A549 (cell line): ENCODE data around the gene UBQLN2.

Experiments
- BHLHE40 ChIP-seq: IDR thresholded peaks from 2 replicates; pipeline ENCODE4 v1.6.1; 2012; ENCODE audit warnings: low read depth, low read length, inconsistent platforms
- CBX2 ChIP-seq: fragments of 200-600 bp; sonication (generic); IDR thresholded peaks from 2 replicates; pipeline ENCODE4 v1.6.1; 2016; ENCODE audit warnings: low read depth, mild to moderate bottlenecking, borderline replicate concordance
- CBX8 ChIP-seq: fragments of 200-600 bp; sonication (generic); IDR thresholded peaks from 2 replicates; pipeline ENCODE4 v1.6.1; 2016
- CHD2 ChIP-seq: fragments of 150-350 bp; IDR thresholded peaks from 2 replicates; pipeline ENCODE4 v1.6.1; 2014; ENCODE audit warnings: low read length; ENCODE audit not compliant: partially characterized antibody
- CTCF ChIP-seq: fragments of >200 bp; sonication (Bioruptor Twin); formaldehyde crosslinking; IDR thresholded peaks from 3 replicates; pipeline ENCODE4 v1.5.1; 2016
- FOSL2 ChIP-seq, 2 experiments: fragments of 450-650 bp in 1 of 2; fragments of >200 bp in 1 of 2; sonication (Bioruptor Twin) in 1 of 2; formaldehyde crosslinking; IDR thresholded peaks; 2 replicates each; pipeline versions ENCODE4 v1.5.0 to v1.6.1; 2016 to 2020; ENCODE audit warnings: mild to moderate bottlenecking in 1 of 2, moderate library complexity in 1 of 2
- HOXA7 ChIP-seq: fragments of 250-450 bp; sonication (Bioruptor Pico); IDR thresholded peaks from 2 replicates; pipeline ENCODE4 v1.5.0; 2020; ENCODE audit warnings: mild to moderate bottlenecking, moderate library complexity
- JUNB ChIP-seq: fragments of >200 bp; sonication (Bioruptor Twin); formaldehyde crosslinking; IDR thresholded peaks from 2 replicates; pipeline ENCODE4 v1.6.1; 2016
- KDM1A ChIP-seq: fragments of 200-600 bp; sonication (generic); IDR thresholded peaks from 2 replicates; pipeline ENCODE4 v1.6.1; 2016; ENCODE audit warnings: low read depth, mild to moderate bottlenecking
- NFE2L2 ChIP-seq: fragments of 150-350 bp; conservative IDR thresholded peaks from 2 replicates; pipeline ENCODE4 v1.6.1; 2014; ENCODE audit warnings: low read length
- RCOR1 ChIP-seq: fragments of 150-350 bp; IDR thresholded peaks from 2 replicates; pipeline ENCODE4 v1.6.1; 2014; ENCODE audit warnings: antibody characterized with exemption, low read length, low read depth
- SREBF2 ChIP-seq: fragments of 450-650 bp; IDR thresholded peaks from 2 replicates; pipeline ENCODE4 v1.6.1; 2014; ENCODE audit warnings: mild to moderate bottlenecking, moderate library complexity
- TF ChIP-seq, protein P1 (sequence below): fragments of 450-650 bp; IDR thresholded peaks from 2 replicates; pipeline ENCODE4 v1.6.1; 2014; ENCODE audit warnings: antibody characterized with exemption

GRCh38 chrX:56572975-56573374, 9.5 kb downstream of the UBQLN2 start:
- TF ChIP-seq FOSL2 (IDR thresholded peaks at IDR 0.05), result no peak
- TF ChIP-seq FOSL2 (CRISPR knock-in tag; IDR thresholded peaks at IDR 0.05), result no peak
- no peak for TF ChIP-seq CBX2
- no peak for TF ChIP-seq CHD2
- TF ChIP-seq RCOR1, result no peak
- no peak for TF ChIP-seq BHLHE40
- TF ChIP-seq SREBF2, result no peak
- TF ChIP-seq JUNB, result no peak
- no peak for TF ChIP-seq CTCF
- TF ChIP-seq, protein P1, sequence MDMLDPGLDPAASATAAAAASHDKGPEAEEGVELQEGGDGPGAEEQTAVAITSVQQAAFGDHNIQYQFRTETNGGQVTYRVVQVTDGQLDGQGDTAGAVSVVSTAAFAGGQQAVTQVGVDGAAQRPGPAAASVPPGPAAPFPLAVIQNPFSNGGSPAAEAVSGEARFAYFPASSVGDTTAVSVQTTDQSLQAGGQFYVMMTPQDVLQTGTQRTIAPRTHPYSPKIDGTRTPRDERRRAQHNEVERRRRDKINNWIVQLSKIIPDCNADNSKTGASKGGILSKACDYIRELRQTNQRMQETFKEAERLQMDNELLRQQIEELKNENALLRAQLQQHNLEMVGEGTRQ, result no peak
- TF ChIP-seq NFE2L2, result no peak
- no peak for TF ChIP-seq CBX8
- no peak for TF ChIP-seq HOXA7
- no peak for TF ChIP-seq KDM1A
